OCI-LY7 (cell line): ENCODE results near the gene MAS1L. TPM values are rescaled to one million over a fixed set of nuclear protein-coding genes. Genes with fewer than 3 reads are reported as not detected.

Source experiments
- Bru-seq: library from RNA; stranded (reverse); fragments of 400-500 nt; gene quantifications from one replicate; lab custom pipeline; 2021; lab: Mats Ljungman, UMichigan
- BruChase-seq, 2 experiments: library from RNA; stranded (reverse); fragments of 400-500 nt; gene quantifications; one replicate each; lab custom pipeline; 2021; lab: Mats Ljungman, UMichigan
- BruUV-seq: library from RNA; stranded (reverse); fragments of 400-500 nt; replicated peaks from 2 replicates; lab custom pipeline; 2021; lab: Mats Ljungman, UMichigan
- CTCF ChIA-PET: fragments of 300-600 bp; sonication (Branson Sonifier 250); formaldehyde crosslinking; loops from one replicate; lab custom pipeline; 2022; ENCODE audit warnings: antibody characterized with exemption; ENCODE audit not compliant: unreplicated experiment; lab: Charles Lee
- POLR2A ChIA-PET: fragments of 300-600 bp; sonication (Branson Sonifier 250); formaldehyde crosslinking; loops from one replicate; lab custom pipeline; 2022; ENCODE audit warnings: antibody characterized with exemption; lab: Charles Lee
- DNase-seq: peaks from one replicate; pipeline ENCODE4 v3.0.0-alpha.2; 2015; ENCODE audit warnings: low spot score
- H2AFZ ChIP-seq: fragments of 200-600 bp; sonication (generic), shearing (Covaris generic); 2 replicates; pipeline ENCODE4 v1.6.1; 2014; ENCODE audit warnings: mild to moderate bottlenecking, antibody characterized with exemption, low read length, moderate library complexity
- H3K27ac ChIP-seq: fragments of 200-600 bp; sonication (generic); 2 replicates; pipeline ENCODE4 v1.5.1; 2014; ENCODE audit warnings: mixed run types, low read depth, mild to moderate bottlenecking, moderate library complexity, low read length, inconsistent platforms; ENCODE audit not compliant: poor library complexity, severe bottlenecking
- H3K36me3 ChIP-seq: fragments of 200-600 bp; sonication (generic); 2 replicates; pipeline ENCODE4 v1.6.1; 2014; ENCODE audit warnings: mild to moderate bottlenecking, antibody characterized with exemption, low read length, moderate library complexity, mixed read lengths; ENCODE audit not compliant: insufficient read depth
- H3K4me1 ChIP-seq: fragments of 200-600 bp; sonication (generic); 2 replicates; pipeline ENCODE4 v1.5.1; 2014; ENCODE audit warnings: mild to moderate bottlenecking, low read length; ENCODE audit not compliant: insufficient read depth, poor library complexity, severe bottlenecking
- H3K4me2 ChIP-seq: fragments of 200-600 bp; sonication (generic); 2 replicates; pipeline ENCODE4 v1.6.1; 2014; ENCODE audit warnings: mild to moderate bottlenecking, low read length
- H3K4me3 ChIP-seq: fragments of 200-600 bp; sonication (generic); 2 replicates; pipeline ENCODE4 v1.5.1; 2014; ENCODE audit warnings: mild to moderate bottlenecking, low read depth, low read length; ENCODE audit not compliant: poor library complexity, severe bottlenecking
- H3K79me2 ChIP-seq: fragments of 200-600 bp; sonication (generic); 2 replicates; pipeline ENCODE4 v1.6.1; 2016; ENCODE audit warnings: low read depth, mild to moderate bottlenecking, low read length, moderate library complexity, mixed read lengths; ENCODE audit not compliant: insufficient read depth
- H3K9me2 ChIP-seq: fragments of 200-600 bp; sonication (generic); 2 replicates; pipeline ENCODE4 v1.6.1; 2016; ENCODE audit warnings: mild to moderate bottlenecking, low read length, mixed read lengths; ENCODE audit not compliant: insufficient read depth
- H3K9me3 ChIP-seq: fragments of 200-600 bp; sonication (generic); 2 replicates; pipeline ENCODE4 v1.6.1; 2014; ENCODE audit warnings: mild to moderate bottlenecking, mixed run types, low read length, mixed read lengths
- H4K20me1 ChIP-seq: fragments of 200-600 bp; sonication (generic); 2 replicates; pipeline ENCODE4 v1.6.1; 2014; ENCODE audit warnings: mild to moderate bottlenecking, antibody characterized with exemption, low read length, moderate library complexity, mixed read lengths; ENCODE audit not compliant: insufficient read depth
- CTCF ChIP-seq: fragments of 200-600 bp; sonication (generic); conservative IDR thresholded peaks from 2 replicates; pipeline ENCODE4 v1.5.1; 2014; ENCODE audit warnings: mild to moderate bottlenecking, antibody characterized with exemption, low read length, moderate library complexity, mixed read lengths
- EZH2phosphoT487 ChIP-seq: fragments of 200-600 bp; sonication (generic); IDR thresholded peaks from 2 replicates; pipeline ENCODE4 v1.6.1; 2018; ENCODE audit warnings: low read depth, borderline replicate concordance, mild to moderate bottlenecking, mixed run types, antibody characterized with exemption, low read length, moderate library complexity, mixed read lengths
- intact Hi-C: fragments of 100-400 bp; cut with micrococcal nuclease; formaldehyde crosslinking; loops from one replicate; pipeline ENCODE4 v1.10.0; 2022; ENCODE audit not compliant: unreplicated experiment
- long read RNA-seq: library from polyadenylated mRNA; stranded (forward); transcript quantifications from one replicate; pipeline ENCODE4 v2.0.0, GENCODE V29; 2022
- total RNA-seq, 2 experiments: library from RNA; depleted of rRNA in 1 of 2; stranded (reverse); fragments of >200 nt in 1 of 2; shearing (Covaris generic) in 1 of 2; gene quantifications; 2 replicates each; pipeline ENCODE4 v1.2.3, GENCODE V29; 2014 to 2022

MAS1L gene
- total RNA-seq (2014; rRNA removed; shearing (Covaris generic)) (not detected in 2 replicates), total RNA-seq (2022) (not detected in 2 replicates), Bru-seq, nascent RNA (not detected), BruChase-seq, experiment 1, labeled RNA remaining after a 6-hour chase (not detected), BruChase-seq, experiment 2, labeled RNA remaining after a 2-hour chase (not detected)
- long read RNA-seq, result 0 reads

DNA sequence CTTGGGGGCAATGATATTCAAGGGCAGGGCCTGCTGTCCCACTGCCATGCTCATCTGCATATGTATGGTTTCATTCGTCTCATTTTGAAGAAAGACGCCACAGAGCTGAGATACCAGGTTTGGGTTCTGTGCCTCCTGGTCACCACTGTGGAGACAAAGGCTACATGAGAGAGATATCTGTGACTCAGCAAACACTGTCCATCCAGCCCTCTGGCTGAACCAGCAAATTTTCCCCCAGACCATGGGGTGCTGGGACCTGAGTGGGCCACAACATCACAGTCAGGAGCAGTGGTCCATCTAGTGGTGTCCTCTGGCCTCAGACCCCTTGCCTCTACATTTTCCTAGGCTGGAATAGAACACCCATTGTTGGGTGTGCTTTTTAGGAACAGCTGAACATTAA, at the start of gene MAS1L:
Gene MAS1L, minus strand, starts transcription at position 297 of the 400 bp plus-strand sequence. Its CDS starts 54 bp downstream, at position 243.
- intact Hi-C loops, result no loop called here
- no peaks in the 10 kb centered on the region for H3K4me1 ChIP-seq
- no peaks in the 10 kb centered on the region for H3K9me3 ChIP-seq
- H3K4me2 ChIP-seq, result no peak within 1 kb of the TSS
- no peak within 1 kb of the TSS for H3K27ac ChIP-seq
- POLR2A ChIA-PET, result no interaction called here
- no peak for TF ChIP-seq EZH2phosphoT487
- TF ChIP-seq CTCF, result no peak
- no peaks in the 10 kb centered on the region for H3K9me2 ChIP-seq
- BruUV-seq, result no TSS peak
- H4K20me1 ChIP-seq, result no peaks in the 10 kb centered on the region
- no peak for DNase-seq
- CTCF ChIA-PET, result no interaction called here
- H3K36me3 ChIP-seq, result no peaks in the 10 kb centered on the region
- H3K4me3 ChIP-seq, result no peak within 1 kb of the TSS
- H2AFZ ChIP-seq, result no peak within 1 kb of the TSS
- no peaks in the 10 kb centered on the region for H3K79me2 ChIP-seq

- no TSS peak for BruUV-seq
- DNase-seq, result no peak
- CTCF ChIA-PET, result no interaction called here
Measured at GRCh38 chr6:29532320-29532951, 44.7 kb upstream of the MAS1L start.

More at GRCh38 chr6:29532320-29532951, 44.7 kb upstream of the MAS1L start:
- intact Hi-C loops, result no loop called here
- Histone ChIP-seq H3K4me1 (no peaks in the 10 kb centered on the region), H3K27ac (no peak overlapping the region), H3K4me3 (no peak overlapping the region), H4K20me1 (no peaks in the 10 kb centered on the region), H3K4me2 (no peak overlapping the region), H2AFZ (no peak overlapping the region), H3K9me2 (no peaks in the 10 kb centered on the region), H3K36me3 (no peaks in the 10 kb centered on the region), H3K9me3 (no peaks in the 10 kb centered on the region), H3K79me2 (no peaks in the 10 kb centered on the region)
- TF ChIP-seq CTCF, result no peak
- no peak for TF ChIP-seq EZH2phosphoT487
- POLR2A ChIA-PET, result interaction anchor here (0.6 kb wide), 1 partner anchor 1729 kb away, joined by 3 read pairs; no protein-coding TSS in a partner anchor
